HL-60 (cell line): ENCODE data around the gene SNCG.
A peak's percentile ranks its signal among the peaks of the same experiment; 100 is the strongest.

Source experiments
- DNase-seq, 2 experiments: peaks; one replicate each; pipeline ENCODE4 v3.0.0-alpha.2; 2010 to 2020; ENCODE audit warnings: low read depth in 1 of 2, low spot score in 1 of 2
- H3K27ac ChIP-seq: fragments of 250-450 bp; sonication (Bioruptor Pico); replicated peaks from 2 replicates; pipeline ENCODE4 v1.5.1; 2020; ENCODE audit warnings: mild to moderate bottlenecking, moderate library complexity
- H3K27me3 ChIP-seq: fragments of 250-450 bp; sonication (Bioruptor Pico); 2 replicates; pipeline ENCODE4 v1.5.1; 2021; ENCODE audit warnings: mild to moderate bottlenecking, moderate library complexity; ENCODE audit not compliant: insufficient read depth, poor library complexity, severe bottlenecking
- H3K4me3 ChIP-seq: replicated peaks from 2 replicates; pipeline ENCODE4 v1.5.1; 2011; ENCODE audit warnings: mild to moderate bottlenecking, control low read depth, low read length; ENCODE audit not compliant: insufficient read depth
- CTCF ChIP-seq: IDR thresholded peaks from one replicate; pipeline ENCODE4 v1.5.1; 2011; ENCODE audit warnings: low read length, control low read depth, inconsistent platforms; ENCODE audit not compliant: insufficient read depth
- GABPA ChIP-seq: IDR thresholded peaks from 2 replicates; pipeline ENCODE4 v1.6.1; 2012; ENCODE audit warnings: low read depth
- POLR2AphosphoS5 ChIP-seq: IDR thresholded peaks from 2 replicates; pipeline ENCODE4 v1.6.1; 2012; ENCODE audit warnings: low read depth
- REST ChIP-seq: IDR thresholded peaks from 2 replicates; pipeline ENCODE4 v1.6.1; 2012; ENCODE audit warnings: low read depth; ENCODE audit not compliant: insufficient replicate concordance
- SPI1 ChIP-seq: IDR thresholded peaks from 2 replicates; pipeline ENCODE4 v1.6.1; 2012; ENCODE audit warnings: low read depth, mild to moderate bottlenecking, borderline replicate concordance

The SNCG gene

DNA sequence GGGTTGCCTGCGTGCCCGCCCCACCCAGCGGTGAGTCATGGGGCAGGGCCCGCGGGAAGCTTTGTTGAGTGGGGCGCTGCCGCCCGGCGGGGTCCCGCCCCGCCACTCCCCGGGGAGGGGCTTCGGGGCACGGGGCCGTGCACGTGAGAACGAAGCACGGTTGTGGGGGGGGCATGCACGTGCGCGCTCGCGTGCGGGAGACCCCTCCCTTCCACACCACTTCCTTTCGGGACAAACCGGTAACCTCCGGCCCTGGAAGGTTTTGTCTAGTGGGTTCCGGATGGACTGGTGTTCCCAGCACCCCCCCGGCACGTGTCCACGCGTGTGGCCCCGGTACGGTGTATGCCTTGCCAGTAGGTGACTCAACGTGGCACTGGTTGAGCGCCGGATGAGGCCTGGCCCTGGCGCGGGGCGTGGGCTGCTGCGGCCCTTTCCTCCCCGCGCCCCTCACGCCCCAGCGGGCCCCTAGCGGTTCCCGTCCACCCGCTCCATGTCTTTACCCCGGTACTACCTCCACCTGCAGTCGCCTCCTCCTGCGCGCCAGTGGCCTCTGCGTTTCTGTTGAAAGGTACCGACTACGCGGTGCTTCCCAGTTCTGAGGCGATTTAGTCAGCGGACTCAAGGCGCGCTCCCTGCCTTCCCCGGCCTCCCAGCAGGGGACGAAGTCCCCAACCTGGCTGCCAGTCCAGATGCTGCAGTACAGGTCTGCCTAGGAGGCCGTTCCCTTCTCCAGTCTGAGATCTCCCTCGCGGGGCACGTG is 13.0 kb downstream of the SNCG start:
- TF ChIP-seq CTCF (no peak), GABPA (no peak), POLR2AphosphoS5 (no peak), REST (no peak), SPI1 (no peak)
- Histone ChIP-seq H3K27me3 (peaks cover 34% of the 10 kb centered on the region), H3K4me3 (peak overlapping the region; percentile 51), H3K27ac (no peak overlapping the region)
- peak; percentile 48 to 77 for DNase-seq

GRCh38 chr10:86972613-86973380 is 14.4 kb downstream of the SNCG start:
- Histone ChIP-seq H3K27me3 (peaks cover 33% of the 10 kb centered on the region), H3K4me3 (no peak overlapping the region), H3K27ac (no peak overlapping the region)
- DNase-seq = no peak
- TF ChIP-seq REST (no peak), SPI1 (no peak), CTCF (no peak), POLR2AphosphoS5 (no peak), GABPA (no peak)

- TF ChIP-seq GABPA (no peak), REST (no peak), CTCF (no peak), SPI1 (no peak), POLR2AphosphoS5 (no peak)
- H3K27me3 ChIP-seq = peaks cover 18% of the 10 kb centered on the region
- no peak overlapping the region for H3K4me3 ChIP-seq
- DNase-seq = no peak
- no peak overlapping the region for H3K27ac ChIP-seq
Observed at GRCh38 chr10:86974484-86974883, 16.1 kb downstream of the SNCG start.
